GM04504 (cell line): ENCODE measurements around the gene USP3.
A peak's percentile ranks its signal among the peaks of the same experiment; 100 is the strongest.

Experiments
- DNase-seq: peaks from one replicate; pipeline ENCODE4 v3.0.0-alpha.2; 2012; ENCODE audit warnings: low read depth

Gene USP3

GRCh38 chr15:63593705-63594671 is 89.6 kb downstream of the USP3 start:
- DNase-seq: no peak

- DNase-seq: no peak
These were observed 90.7 kb downstream of the USP3 start for GRCh38 chr15:63595065-63595464.

- DNase-seq: no peak
These were observed 91.3 kb downstream of the USP3 start for GRCh38 chr15:63595688-63596087.

DNA sequence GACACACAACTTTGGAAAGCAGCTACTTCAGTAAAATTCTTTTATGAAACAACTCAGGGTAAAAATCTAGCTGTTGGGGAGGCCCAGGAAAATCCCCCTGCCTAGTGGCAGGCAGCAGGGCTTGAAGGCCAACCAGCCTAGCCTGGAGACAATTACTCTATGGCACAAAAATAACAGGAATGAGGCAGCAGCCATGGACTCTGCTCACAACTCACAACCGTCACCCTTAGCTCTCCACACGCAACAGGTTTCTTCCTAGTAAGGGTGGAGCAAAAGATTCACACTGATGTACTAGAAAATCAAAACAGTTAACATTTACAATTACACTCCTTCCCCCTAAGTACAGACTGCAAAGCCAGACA is 92.3 kb downstream of the USP3 start:
- DNase-seq: no peak

- DNase-seq: no peak
These were observed 92.8 kb downstream of the USP3 start, which contains the start of gene FBXL22 for GRCh38 chr15:63597038-63597790. Gene FBXL22 (plus strand): TSS chr15:63597387. CDS start chr15:63597393, 6 bp downstream.

DNA sequence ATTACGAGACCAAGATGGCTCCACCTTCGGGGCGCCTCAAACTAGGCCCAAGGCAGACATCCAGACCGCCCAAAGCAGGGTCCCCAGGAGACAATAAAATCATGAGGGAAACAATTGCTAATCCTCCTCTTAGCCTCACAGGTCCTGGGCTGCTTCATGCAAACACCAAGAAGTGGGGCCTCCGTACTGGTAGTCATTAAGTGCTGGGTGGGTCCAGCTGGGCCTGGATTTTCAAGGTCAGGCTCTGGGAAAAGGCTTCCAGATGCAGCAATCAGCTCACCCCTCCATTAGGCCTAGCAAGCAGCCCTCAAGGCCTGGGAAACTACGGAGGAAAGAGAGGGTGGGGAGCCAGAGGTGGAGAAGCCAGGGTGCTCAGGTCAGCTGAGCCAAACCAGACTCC is 93.4 kb downstream of the USP3 start:
- DNase-seq: no peak

DNA sequence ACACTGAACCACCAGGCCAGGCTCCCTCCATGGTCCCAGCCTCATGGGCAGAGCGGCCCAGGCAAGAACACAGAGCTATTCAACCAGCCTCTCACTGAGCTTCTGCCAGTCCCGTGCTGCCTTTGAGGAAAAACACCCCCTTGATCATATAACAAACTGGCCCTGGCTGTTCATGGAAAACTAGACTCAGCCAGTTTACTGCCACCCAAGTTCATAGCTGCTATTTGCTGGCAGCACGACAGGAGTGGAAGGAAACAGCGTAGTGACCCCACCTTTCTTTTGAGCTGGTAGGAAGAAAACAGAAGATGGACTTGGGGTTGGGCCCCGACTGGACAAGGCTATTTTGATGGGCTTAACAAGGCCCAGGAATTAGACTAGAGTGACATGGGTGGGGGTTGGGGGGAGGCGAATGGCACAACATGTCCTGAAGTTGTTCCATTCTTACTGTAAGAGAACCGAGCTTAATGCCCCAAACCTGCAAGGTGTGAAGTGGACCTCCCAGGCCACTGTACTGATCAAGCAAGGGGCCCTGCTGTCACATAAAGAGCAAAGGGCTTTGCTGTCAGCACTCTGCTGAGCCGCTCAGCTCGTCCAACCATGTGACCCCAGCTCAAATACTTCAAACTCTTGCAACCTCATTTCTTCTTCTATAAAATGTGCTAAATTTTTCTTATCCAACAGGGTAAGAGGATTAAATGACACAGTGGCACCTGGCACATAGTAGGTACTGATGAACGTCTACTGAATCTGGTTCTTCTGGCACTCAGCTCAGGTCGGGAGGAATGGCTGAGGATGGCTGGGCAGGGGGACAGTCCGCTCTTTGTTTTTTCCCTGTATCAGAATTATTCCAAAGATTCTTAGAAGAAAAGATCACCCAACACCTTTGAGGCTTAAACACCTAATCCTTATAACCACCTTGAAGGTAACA is 94.3 kb downstream of the USP3 start:
- no peak for DNase-seq

DNA sequence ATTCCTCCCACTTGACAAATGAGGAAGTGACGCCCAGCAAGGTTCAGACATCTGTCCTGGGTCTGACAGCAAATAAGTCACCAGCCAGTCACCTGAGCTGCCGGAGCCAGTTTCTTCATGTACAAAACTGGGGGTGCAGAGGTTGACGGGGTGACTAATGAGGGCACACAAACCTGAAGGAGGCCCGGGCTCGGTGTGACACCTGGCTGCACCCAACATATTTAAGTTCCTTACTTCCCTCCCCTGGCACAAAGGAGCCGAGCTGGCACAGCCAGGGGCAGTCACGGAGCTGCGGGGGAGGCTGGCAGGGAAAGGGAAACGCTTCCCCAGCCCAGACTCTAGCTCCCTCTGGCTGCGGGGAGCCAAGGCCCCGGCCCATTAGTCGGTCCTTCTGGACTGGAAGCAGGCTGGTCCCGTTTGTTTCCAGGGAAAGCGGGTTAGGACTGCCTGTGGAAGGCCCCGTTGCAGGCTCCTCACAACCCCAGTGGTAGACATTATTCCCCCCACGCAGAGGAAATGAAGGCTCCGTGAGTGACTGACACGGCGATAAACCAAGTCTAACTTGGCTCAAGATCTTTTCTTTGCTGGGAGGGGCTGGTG is 95.1 kb downstream of the USP3 start:
- no peak for DNase-seq

DNA sequence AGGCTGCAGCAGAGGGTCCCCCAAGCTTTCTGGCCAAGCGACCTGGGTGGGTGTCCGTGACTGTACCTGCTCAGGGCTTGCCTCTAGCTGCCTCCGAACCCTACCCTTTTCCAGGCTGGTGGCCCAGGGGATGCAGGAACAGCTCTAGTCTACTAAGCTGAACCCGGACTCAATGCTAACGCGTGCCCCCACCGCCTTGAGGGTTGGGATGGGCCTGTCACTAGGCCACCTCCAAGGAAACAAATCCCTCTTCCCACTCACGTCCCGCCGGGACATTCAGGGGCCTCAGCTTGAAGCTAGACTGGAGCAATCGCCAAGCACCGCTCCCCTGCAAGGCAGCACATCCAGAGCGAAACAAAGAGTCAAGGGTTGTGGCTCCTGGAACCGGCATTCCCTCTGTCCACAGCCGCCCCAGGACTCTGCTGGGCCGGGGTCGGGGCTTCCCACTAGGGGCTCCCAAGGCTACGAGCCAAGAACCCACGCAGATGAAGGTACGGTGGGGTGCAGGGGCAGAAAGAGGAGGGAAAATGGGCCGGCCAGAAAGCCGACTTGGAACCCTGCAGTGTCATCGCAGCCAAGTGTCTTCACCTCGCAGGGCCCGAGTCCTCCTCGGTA is 95.7 kb downstream of the USP3 start:
- DNase-seq: no peak

GRCh38 chr15:63600616-63601025 is 96.2 kb downstream of the USP3 start:
- DNase-seq: peak; percentile 84

GRCh38 chr15:63601026-63601703 is 96.8 kb downstream of the USP3 start:
- no peak for DNase-seq

DNA sequence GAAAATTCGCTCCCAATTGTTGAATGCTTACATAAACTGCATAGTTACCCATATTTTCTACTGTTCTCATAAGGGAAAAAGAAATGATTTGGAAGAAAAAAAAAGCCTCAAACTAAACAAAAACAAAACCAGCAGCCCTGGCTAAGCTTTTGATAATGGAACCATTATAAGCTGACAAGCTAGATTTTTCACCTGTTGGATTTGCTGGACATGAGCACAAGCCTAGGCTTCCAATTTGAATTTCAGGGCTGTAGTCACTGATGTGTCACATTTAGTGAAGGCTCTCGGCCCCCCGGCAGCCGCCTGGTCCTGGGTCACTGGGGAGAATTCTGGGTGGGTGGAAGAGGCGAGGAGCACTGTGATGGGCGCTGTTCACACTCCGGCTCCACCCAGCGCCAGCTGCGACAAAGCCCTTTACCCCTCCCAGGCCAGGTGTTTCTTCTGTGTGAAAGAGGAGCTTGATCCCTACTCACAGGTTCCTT is 97.4 kb downstream of the USP3 start:
- no peak for DNase-seq

DNA sequence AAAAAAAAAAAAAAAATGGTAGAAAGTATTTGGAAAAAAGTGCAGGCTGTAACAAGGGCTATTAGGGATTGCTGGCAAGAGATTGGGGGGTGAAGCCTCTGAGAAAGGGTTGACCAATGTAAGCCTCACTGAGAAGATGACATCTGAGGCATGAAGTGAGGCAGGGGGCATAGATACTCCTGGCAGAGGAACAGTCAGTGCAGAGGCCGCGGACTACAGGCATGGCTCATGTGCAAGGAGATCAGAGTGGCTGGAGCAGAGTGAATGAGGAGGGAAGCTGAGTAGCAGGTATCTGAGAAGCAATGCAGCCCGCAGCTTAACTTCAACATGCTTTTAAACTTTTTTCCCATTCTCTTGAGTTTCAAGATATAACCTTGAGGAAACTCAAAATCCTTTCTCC is 98.2 kb downstream of the USP3 start:
- no peak for DNase-seq

- DNase-seq: no peak
These were observed 99.1 kb downstream of the USP3 start for GRCh38 chr15:63603516-63603915.

DNA sequence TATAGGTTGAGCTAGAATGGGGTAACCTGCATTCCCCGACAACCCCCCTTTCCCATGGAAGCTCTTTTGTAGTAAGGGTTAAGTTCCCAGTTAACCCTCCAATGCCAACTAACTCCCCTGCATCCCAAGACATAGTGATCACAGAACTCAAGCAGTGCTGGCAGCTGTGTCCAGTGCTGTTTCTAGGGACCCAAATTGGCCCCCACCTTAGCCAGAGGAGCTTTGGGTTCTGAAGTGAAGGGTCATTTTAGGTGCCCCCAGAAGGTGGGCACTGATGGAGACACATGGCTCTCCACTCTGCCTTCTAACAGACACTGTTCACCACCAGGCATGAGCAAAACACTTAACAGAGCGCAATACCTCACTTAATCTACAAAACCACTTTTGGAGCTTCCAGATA is 99.9 kb downstream of the USP3 start:
- DNase-seq: no peak

- DNase-seq: no peak
These were observed 100.6 kb downstream of the USP3 start for GRCh38 chr15:63605036-63605435.

DNA sequence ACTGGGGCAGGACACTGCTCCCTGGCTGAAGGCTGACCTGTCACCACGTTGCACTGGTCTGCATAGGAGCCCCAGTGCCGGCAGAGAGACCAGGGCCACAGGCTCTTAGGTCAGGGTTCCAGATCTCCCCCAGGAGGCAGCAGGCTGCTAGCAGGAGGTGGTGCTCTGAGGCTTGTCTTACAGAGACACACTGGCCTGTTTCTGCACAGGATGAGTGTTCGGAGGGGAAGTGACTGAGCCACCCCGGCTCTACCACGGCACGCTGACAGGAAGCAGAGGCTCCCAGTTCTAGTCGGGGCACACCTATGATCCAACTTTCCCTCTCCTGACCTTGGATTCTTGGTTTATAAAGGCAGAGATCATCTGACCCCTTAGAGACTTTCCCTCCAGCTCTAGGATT is 101.4 kb downstream of the USP3 start:
- no peak for DNase-seq

DNA sequence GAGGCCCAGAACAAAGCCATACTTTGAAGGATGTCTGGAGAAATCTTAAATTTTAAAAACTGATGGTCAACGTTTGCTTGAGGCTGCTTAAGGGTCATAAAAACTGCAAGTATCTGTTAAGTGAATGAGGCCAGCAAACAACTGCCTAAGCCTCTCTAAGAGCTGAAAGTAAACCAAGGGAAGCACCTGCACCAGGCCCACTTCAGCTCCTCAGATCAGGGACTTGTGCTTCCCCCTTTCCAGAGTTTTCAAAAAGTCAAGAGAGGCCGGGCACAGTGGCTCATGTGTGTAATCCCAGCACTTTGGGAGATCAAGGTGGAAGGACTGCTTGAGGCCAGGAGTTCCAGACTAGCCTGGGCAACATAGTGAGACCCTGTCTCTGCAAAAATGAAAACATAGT is 101.9 kb downstream of the USP3 start:
- DNase-seq: no peak

DNA sequence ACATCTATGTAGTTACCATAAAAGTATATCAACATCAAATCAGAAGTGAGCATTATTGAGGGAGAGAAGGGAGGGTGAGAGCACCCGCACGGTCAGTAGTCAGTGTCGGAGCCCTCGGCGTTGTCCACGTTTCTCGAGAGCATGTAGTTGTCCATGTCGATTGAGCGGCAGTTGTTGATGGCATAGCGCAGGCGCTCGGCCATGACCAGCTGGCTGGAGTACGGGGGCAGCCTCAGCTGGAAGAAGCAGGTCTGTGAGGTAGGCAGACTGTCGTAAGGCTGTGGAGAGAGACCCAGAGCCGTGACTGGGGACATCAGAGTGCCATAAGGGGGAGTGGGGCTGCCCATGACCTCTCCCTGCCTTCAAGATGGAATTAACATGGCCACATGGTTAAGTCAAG is 104.6 kb downstream of the USP3 start:
- no peak for DNase-seq

DNA sequence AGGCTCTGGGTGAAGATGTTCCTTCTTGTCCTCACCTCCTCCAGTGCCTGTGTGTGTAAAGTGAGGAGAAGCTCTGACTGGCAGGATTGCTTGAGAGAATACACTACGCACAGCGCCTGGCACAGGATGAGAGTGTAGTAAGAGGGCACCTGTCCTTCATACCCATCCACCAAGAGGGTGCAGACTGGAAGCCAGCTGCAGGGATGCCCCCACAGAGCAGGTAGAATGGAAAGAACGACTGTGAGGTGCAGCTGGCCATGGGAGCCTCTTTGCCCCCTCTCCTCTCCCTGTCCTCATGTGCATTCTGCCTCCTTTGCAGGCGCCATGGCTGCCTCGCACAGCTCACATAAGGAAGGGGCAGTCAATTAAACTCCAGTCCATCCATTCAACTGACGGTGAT is 105.1 kb downstream of the USP3 start:
- DNase-seq: no peak
